ENCODE data around the gene TCEA3.
A peak's percentile ranks its signal among the peaks of the same experiment; 100 is the strongest.
"Not testable (repeated sequence)": the region's sequence is repeated elsewhere in the genome, so short reads cannot be mapped to it uniquely, and the experiment has no call there.

Gene TCEA3

DNA sequence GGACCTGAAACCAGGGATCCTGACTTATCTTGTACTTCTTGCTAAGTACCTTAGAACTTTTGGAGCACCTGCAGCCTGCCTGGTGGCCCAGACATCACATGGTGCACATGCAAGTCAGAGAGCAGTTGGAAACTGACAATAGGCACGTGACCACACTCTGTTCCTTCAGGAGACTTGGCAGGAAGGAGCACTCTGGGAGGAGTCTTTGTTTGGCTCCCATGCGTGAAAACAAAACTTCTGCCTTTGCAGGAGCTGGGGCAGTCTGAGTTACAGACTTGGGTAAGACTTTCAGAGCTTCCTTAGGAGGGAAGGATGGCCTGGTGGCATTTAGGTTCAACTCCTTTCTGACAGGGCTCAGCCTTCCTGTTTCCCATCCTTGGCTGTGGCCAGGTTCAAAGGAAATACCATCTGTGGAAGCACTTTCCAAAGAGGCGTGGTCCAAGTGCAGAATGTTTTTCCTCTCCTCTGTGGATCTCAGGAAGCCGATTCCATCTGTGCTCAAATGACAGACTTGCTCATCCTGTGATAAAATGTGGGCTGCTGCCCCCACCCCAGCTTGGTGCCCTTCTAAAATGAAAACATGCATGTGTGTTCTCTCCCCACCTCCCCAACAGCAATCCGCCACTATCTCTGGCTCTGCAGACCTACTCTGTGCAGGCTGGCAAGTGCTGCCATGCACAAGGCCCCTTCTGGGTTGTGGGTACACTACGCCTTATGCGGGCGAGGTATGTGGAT is 40.8 kb downstream of the TCEA3 start:
- TF ChIP-seq, protein P1, sequence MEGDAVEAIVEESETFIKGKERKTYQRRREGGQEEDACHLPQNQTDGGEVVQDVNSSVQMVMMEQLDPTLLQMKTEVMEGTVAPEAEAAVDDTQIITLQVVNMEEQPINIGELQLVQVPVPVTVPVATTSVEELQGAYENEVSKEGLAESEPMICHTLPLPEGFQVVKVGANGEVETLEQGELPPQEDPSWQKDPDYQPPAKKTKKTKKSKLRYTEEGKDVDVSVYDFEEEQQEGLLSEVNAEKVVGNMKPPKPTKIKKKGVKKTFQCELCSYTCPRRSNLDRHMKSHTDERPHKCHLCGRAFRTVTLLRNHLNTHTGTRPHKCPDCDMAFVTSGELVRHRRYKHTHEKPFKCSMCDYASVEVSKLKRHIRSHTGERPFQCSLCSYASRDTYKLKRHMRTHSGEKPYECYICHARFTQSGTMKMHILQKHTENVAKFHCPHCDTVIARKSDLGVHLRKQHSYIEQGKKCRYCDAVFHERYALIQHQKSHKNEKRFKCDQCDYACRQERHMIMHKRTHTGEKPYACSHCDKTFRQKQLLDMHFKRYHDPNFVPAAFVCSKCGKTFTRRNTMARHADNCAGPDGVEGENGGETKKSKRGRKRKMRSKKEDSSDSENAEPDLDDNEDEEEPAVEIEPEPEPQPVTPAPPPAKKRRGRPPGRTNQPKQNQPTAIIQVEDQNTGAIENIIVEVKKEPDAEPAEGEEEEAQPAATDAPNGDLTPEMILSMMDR (conservative IDR thresholded peaks at IDR 0.05), result no peak
- TF ChIP-seq ZFX (IDR thresholded peaks at IDR 0.05), result no peak
- H3K27ac ChIP-seq, result peak overlapping the region; percentile 14; the same call in 1 of the 2 replicates

DNA sequence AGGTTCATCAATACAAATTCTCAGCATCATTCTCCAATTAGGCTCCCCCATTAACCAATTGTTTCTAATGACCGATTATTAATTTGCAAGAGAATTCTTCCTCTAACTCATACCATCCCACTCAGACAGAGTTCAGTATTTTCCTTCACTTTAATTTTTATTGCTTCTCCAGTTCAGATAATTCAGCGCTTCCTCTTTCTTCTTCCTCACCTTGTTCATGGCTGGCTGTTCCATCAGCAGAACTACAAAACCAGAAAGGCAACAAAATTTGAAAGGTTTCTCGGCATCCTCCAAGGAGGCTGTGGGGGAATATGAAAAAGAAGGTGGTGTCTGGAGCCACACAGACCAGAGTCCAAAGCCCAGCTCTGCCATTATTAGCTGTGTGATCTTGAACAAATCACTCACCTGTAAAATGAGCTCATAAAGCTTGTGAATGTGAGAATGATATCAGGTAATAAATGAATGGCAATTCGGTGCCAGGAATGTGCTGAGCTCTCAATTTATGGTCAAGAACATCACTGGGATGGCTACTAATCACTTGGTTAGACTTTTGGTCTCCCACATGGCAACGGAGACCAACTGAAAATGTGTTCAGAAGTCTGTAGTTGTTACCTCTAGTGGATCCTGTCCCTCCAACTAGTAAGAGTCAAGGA is 43.2 kb downstream of the TCEA3 start:
- TF ChIP-seq ZFX (IDR thresholded peaks at IDR 0.05), result no peak
- TF ChIP-seq, protein P1 (conservative IDR thresholded peaks at IDR 0.05), result no peak

DNA sequence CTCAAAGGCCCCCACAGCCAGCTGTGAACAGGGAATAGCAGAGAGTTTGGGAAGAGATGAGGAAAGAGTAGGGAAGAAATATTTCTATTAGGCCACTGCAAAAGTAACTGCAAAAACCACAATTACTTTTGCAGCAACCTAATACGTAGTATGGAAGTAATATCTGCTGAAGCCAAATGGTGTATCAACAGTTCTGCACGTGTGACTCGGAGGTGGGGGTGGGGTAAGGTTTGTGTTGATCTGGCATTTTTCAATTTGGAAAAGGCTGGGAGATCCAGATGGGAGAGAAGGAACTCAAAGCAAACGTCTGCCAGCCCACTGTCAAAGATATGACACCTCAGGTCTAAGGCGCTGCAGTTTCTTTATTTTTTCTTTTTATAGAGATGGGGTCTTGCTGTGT is 43.8 kb downstream of the TCEA3 start:
- H3K27ac ChIP-seq, result no peak overlapping the region
- TF ChIP-seq, protein P1 (conservative IDR thresholded peaks at IDR 0.05), result no peak
- no peak for TF ChIP-seq ZFX (IDR thresholded peaks at IDR 0.05)

More for the DNA sequence above, 43.2 kb downstream of the TCEA3 start:
- H3K27ac ChIP-seq, result no peak overlapping the region

DNA sequence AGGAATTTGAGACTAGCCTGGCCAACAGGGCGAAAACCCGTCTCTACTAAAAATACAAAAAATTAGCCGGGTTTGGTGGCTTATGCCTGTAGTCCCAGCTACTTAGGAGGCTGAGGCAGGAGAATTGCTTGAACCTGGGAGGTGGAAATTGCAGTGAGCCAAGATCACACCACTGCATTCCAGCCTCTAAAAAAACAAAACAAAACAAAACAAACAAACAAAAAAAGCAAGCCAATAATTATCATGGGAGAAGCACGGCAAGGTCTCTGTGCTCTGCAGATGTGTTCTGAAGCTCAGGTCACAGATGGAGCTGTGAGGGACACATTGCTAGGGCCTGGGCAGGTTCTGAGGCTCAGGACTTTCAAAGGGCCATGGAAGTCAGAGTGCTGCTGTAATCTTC is 44.3 kb downstream of the TCEA3 start:
- H3K27ac ChIP-seq, result not testable (repeated sequence)

DNA sequence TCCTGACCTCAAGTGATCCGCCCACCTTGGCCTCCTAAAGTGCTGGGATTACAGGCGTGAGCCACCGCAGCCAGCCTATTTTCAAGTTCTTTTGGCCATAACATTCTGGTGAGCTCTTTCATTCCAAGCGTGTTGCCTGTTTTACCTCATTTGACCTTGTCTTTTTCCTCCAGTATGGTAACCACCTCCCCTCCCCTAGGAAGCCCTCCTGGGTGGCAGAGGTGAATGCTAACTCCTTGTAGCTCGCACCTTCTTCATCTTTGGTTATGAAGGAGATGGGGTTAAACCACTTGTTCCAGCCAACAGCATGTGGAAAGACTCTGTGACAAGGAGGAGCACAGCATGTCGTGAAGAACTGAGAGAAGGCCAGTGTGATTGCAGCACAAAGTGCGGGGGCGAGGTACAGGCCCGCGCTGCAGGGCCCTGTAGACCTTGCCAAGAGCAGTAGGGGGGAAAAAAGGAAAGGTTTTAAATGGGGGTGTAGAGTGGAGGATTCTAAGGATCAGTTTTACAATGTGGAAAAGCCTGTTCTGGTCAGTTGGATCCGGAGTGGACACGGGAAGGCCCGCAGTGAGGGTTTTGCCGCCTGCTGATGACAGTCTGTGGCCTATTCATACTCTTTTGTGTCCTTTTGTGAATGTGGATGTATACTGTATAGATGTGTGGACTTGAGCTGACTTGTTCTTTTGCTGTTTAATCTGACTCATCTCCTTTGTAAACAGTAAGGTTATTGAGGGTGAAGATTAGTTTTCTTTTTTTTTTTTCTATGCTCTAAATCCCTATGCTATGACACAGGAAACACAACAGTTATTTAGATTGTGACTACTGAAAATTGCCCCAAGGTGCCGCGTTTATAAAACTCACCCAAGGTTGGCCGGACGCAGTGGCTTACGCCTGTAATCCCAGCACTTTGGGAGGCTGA is 47.4 kb downstream of the TCEA3 start:
- TF ChIP-seq ZFX (IDR thresholded peaks at IDR 0.05), result no peak
- TF ChIP-seq, protein P1 (conservative IDR thresholded peaks at IDR 0.05), result no peak
- H3K27ac ChIP-seq, result peak overlapping the region; percentile 67

DNA sequence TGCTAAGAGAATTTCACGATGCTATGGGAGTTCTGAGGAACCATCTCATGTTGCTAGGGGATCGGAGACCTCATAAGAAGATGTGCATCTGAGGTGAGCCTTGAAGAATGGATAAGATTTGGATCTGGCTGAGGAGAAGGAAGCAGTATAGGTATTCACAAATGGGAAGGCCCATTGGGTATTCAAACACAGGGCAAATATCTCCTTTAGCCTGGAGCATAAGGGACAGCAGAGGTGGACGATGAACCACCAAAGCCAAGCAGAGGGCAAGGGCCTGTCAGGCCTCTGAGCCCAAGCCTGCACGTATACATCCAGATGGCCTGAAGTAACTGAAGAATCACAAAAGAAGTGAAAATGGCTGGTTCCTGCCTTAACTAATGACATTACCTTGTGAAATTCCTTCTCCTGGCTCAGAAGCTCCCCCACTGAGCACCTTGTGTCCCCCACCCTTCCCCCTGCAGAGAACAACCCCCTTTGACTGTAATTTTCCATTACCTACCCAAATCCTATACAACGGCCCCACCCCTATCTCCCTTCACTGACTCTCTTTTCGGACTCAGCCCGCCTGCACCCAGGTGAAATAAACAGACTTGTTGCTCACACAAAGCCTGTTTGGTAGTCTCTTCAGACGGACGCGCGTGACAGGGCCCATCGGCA is 50.3 kb downstream of the TCEA3 start:
- not testable (repeated sequence) for H3K27ac ChIP-seq

DNA sequence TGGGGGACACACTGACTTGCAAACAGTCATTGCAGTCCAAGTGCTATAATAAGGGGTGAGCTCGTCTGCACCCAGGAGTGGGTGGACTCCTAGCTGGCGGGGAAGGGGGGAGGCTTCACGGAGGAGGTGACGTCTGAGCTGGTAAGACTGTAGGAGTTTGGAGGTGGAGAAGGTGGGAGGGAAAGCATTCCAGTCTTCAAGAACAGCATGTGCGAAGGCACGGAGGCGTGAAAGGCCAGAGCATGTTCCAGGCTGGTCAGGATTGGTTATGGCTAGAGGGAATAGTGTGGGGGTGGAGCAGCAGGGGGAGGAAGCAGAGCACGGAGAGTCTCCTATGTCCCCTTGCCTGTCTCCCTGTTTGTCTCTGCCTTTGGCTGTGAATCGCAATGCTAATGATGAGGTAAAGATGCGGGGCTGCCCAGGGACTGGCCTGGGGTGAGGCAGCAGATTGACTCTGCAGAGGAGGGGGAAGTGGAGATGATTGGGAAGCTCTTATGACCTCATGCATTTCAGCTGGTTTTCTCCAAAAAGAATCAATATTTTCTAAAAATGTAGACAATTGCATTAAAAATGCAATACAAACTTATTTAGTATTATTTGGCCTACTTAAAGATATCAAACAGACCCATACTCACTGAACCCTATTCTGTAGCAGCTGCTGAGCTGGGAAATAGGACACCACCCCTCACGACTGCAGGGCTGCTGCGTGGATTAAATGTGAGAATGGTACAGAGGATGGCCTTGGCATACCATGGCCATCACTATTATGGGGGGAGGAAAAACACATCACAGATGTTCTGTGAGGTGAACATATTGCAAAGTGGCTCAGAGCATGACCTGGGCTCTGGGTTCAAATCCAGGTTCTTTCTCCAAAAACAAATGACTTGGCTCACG is 52.3 kb downstream of the TCEA3 start:
- TF ChIP-seq, protein P1 (conservative IDR thresholded peaks at IDR 0.05), result no peak
- no peak for TF ChIP-seq ZFX (IDR thresholded peaks at IDR 0.05)
- no peak overlapping the region for H3K27ac ChIP-seq
